Erythroblast (primary cell): ENCODE results near the gene UBAC2.

ENCODE experiments used
- GATA1 ChIP-seq: IDR thresholded peaks from 2 replicates; pipeline ENCODE4 v1.6.1; 2011; ENCODE audit warnings: low read depth, mild to moderate bottlenecking, control low read depth, low read length, moderate library complexity
- POLR2A ChIP-seq: IDR thresholded peaks from 2 replicates; pipeline ENCODE4 v1.6.1; 2011; ENCODE audit warnings: mild to moderate bottlenecking, low read length

GRCh38 chr13:99367106-99367616 is 166.5 kb downstream of the UBAC2 start:
- no peak for TF ChIP-seq POLR2A
- no peak for TF ChIP-seq GATA1
